Dendritic cell treated with granulocyte-macrophage colony-stimulating factor and Interleukin-4, amounts not matched to agents 40 ng/mL and 50 ng/mL, for 4 days (primary cell): ENCODE results near the gene ADAMTS1.

ENCODE experiments used
- H3K27ac Mint-ChIP-seq: one replicate; pipeline ENCODE4 v1.8.0; 2022; ENCODE audit warnings: mild to moderate bottlenecking, mixed read lengths
- H3K27me3 Mint-ChIP-seq: one replicate; pipeline ENCODE4 v1.8.0; 2022; ENCODE audit warnings: mild to moderate bottlenecking, mixed read lengths
- H3K36me3 Mint-ChIP-seq: one replicate; pipeline ENCODE4 v1.8.0; 2022; ENCODE audit warnings: low read depth, mixed read lengths
- H3K4me1 Mint-ChIP-seq: one replicate; pipeline ENCODE4 v1.8.0; 2022; ENCODE audit warnings: low read depth, mixed read lengths
- H3K4me3 Mint-ChIP-seq: one replicate; pipeline ENCODE4 v1.8.0; 2022; ENCODE audit warnings: mild to moderate bottlenecking, moderate library complexity, mixed read lengths
- H3K9me3 Mint-ChIP-seq: one replicate; pipeline ENCODE4 v1.8.0; 2022; ENCODE audit warnings: mixed read lengths
- intact Hi-C: fragments of 100-400 bp; cut with micrococcal nuclease; formaldehyde crosslinking; loops from one replicate; pipeline ENCODE4 v1.15.0; 2022

ADAMTS1 gene

GRCh38 chr21:26797878-26798456 lies 47.2 kb downstream of the ADAMTS1 start:
- intact Hi-C loops: no loop called here

GRCh38 chr21:26795866-26796329 lies 49.3 kb downstream of the ADAMTS1 start:
- H3K4me3 Mint-ChIP-seq: no peak overlapping the region
- no peaks in the 10 kb centered on the region for H3K36me3 Mint-ChIP-seq
- no peaks in the 10 kb centered on the region for H3K4me1 Mint-ChIP-seq
- intact Hi-C loops: no loop called here
- no peaks in the 10 kb centered on the region for H3K27me3 Mint-ChIP-seq
- peaks cover 12% of the 10 kb centered on the region for H3K9me3 Mint-ChIP-seq
- H3K27ac Mint-ChIP-seq: no peak overlapping the region

More at GRCh38 chr21:26797878-26798456, 47.2 kb downstream of the ADAMTS1 start:
- H3K4me1 Mint-ChIP-seq: no peaks in the 10 kb centered on the region
- H3K36me3 Mint-ChIP-seq: no peaks in the 10 kb centered on the region
- H3K4me3 Mint-ChIP-seq: no peak overlapping the region
- no peak overlapping the region for H3K27ac Mint-ChIP-seq
- H3K27me3 Mint-ChIP-seq: no peaks in the 10 kb centered on the region
- H3K9me3 Mint-ChIP-seq: peaks cover 9% of the 10 kb centered on the region

- Mint-ChIP-seq H3K36me3 (no peaks in the 10 kb centered on the region), H3K4me3 (no peak overlapping the region), H3K9me3 (peaks cover 12% of the 10 kb centered on the region), H3K27ac (no peak overlapping the region), H3K27me3 (no peaks in the 10 kb centered on the region), H3K4me1 (no peaks in the 10 kb centered on the region)
- intact Hi-C loops: no loop called here
Measured at GRCh38 chr21:26795412-26795805, 49.8 kb downstream of the ADAMTS1 start.

- Mint-ChIP-seq H3K9me3 (peaks cover 12% of the 10 kb centered on the region), H3K27ac (no peak overlapping the region), H3K4me1 (no peaks in the 10 kb centered on the region), H3K27me3 (no peaks in the 10 kb centered on the region), H3K4me3 (no peak overlapping the region), H3K36me3 (no peaks in the 10 kb centered on the region)
- intact Hi-C loops: no loop called here
Measured at GRCh38 chr21:26794597-26795411, 50.4 kb downstream of the ADAMTS1 start.

- Mint-ChIP-seq H3K9me3 (peaks cover 12% of the 10 kb centered on the region), H3K27ac (no peak overlapping the region), H3K4me3 (no peak overlapping the region), H3K4me1 (no peaks in the 10 kb centered on the region), H3K36me3 (no peaks in the 10 kb centered on the region), H3K27me3 (no peaks in the 10 kb centered on the region)
- intact Hi-C loops: no loop called here
Measured at GRCh38 chr21:26790296-26790695, 54.9 kb downstream of the ADAMTS1 start.

GRCh38 chr21:26788790-26789189 lies 56.4 kb downstream of the ADAMTS1 start:
- Mint-ChIP-seq H3K27ac (no peak overlapping the region), H3K4me3 (no peak overlapping the region), H3K9me3 (peaks cover 11% of the 10 kb centered on the region), H3K4me1 (no peaks in the 10 kb centered on the region), H3K27me3 (no peaks in the 10 kb centered on the region), H3K36me3 (no peaks in the 10 kb centered on the region)
- intact Hi-C loops: no loop called here
